Epithelial cell of prostate (primary cell): ENCODE results near the gene UBR1.
"Not testable (repeated sequence)": the region's sequence is repeated elsewhere in the genome, so short reads cannot be mapped to it uniquely, and the experiment has no call there.

Source experiments
- DNase-seq: peaks from one replicate; pipeline ENCODE4 v3.0.0-alpha.2; 2011; ENCODE audit warnings: low read depth, low spot score
- H3K27ac ChIP-seq: fragments of 450-650 bp; 2 replicates; pipeline ENCODE4 v1.5.1; 2017; ENCODE audit warnings: mild to moderate bottlenecking

Gene UBR1

GRCh38 chr15:42919799-42920518 is 185.9 kb downstream of the UBR1 start:
- no peak for DNase-seq
- H3K27ac ChIP-seq = peak overlapping the region; percentile 70

GRCh38 chr15:42919308-42919707 is 186.5 kb downstream of the UBR1 start:
- no peak for DNase-seq
- H3K27ac ChIP-seq = peak overlapping the region; percentile 70

- H3K27ac ChIP-seq = no peak overlapping the region
Measured at GRCh38 chr15:42918047-42918446, 187.8 kb downstream of the UBR1 start.

GRCh38 chr15:42915654-42916315 is 190.1 kb downstream of the UBR1 start:
- no peak for DNase-seq
- no peak overlapping the region for H3K27ac ChIP-seq

More at GRCh38 chr15:42918047-42918446, 187.8 kb downstream of the UBR1 start:
- DNase-seq = no peak

- DNase-seq = no peak
- H3K27ac ChIP-seq = no peak overlapping the region
Measured at GRCh38 chr15:42914728-42915497, 190.9 kb downstream of the UBR1 start.

GRCh38 chr15:42911058-42911592 is 194.7 kb downstream of the UBR1 start:
- no peak overlapping the region for H3K27ac ChIP-seq
- DNase-seq = no peak

GRCh38 chr15:42908538-42908937 is 197.3 kb downstream of the UBR1 start:
- H3K27ac ChIP-seq = peak overlapping the region; percentile 45
- DNase-seq = no peak

- no peak overlapping the region for H3K27ac ChIP-seq
- no peak for DNase-seq
Measured at GRCh38 chr15:42903388-42904324, 202.2 kb downstream of the UBR1 start.

- H3K27ac ChIP-seq, DNase-seq: not testable (repeated sequence)
Measured at GRCh38 chr15:42893911-42894310, 211.9 kb downstream of the UBR1 start.
